Activated CD4-positive, alpha-beta T cell treated with anti-CD3 and anti-CD28 coated beads, Interleukin-2, amount 10 ng/mL, durations not matched to agents 7 days and 5 days (primary cell): ENCODE measurements around the gene NCAPD3. TPM values are rescaled to one million over a fixed set of nuclear protein-coding genes. Genes with fewer than 3 reads are reported as not detected.

Experiments used
- CTCF ChIA-PET: fragments of 350-600 bp; sonication (Branson Sonifier 250); formaldehyde crosslinking; loops from one replicate; lab custom pipeline; 2021; ENCODE audit warnings: antibody characterized with exemption; lab: Charles Lee
- POLR2A ChIA-PET: fragments of 350-600 bp; sonication (Branson Sonifier 250); formaldehyde crosslinking; loops from one replicate; lab custom pipeline; 2021; ENCODE audit warnings: antibody characterized with exemption; lab: Charles Lee
- DNase-seq: peaks from one replicate; pipeline ENCODE4 v3.0.0-alpha.2; 2020
- H3K27ac Mint-ChIP-seq: one replicate; pipeline ENCODE4 v1.8.0; 2021; ENCODE audit warnings: mild to moderate bottlenecking, moderate library complexity, mixed read lengths
- H3K27me3 Mint-ChIP-seq: one replicate; pipeline ENCODE4 v1.8.0; 2021; ENCODE audit warnings: mixed read lengths
- H3K36me3 Mint-ChIP-seq: one replicate; pipeline ENCODE4 v1.8.0; 2021; ENCODE audit warnings: low read depth, mixed read lengths
- H3K4me1 Mint-ChIP-seq: one replicate; pipeline ENCODE4 v1.8.0; 2021; ENCODE audit warnings: mixed read lengths
- H3K4me3 Mint-ChIP-seq: one replicate; pipeline ENCODE4 v1.8.0; 2021; ENCODE audit warnings: mild to moderate bottlenecking, moderate library complexity, mixed read lengths
- H3K9me3 Mint-ChIP-seq: one replicate; pipeline ENCODE4 v1.8.0; 2021; ENCODE audit warnings: mixed read lengths
- total RNA-seq, 2 experiments: library from RNA; stranded (reverse); gene quantifications; one replicate each; pipeline ENCODE4 v1.2.3, GENCODE V29; 2021

NCAPD3 gene
- total RNA-seq, 2 experiments from 2014 or later, result 118 to 125 TPM

- no peak overlapping the region for H3K4me3 Mint-ChIP-seq
- H3K36me3 Mint-ChIP-seq, result peaks cover 64% of the 10 kb centered on the region
- no peak for DNase-seq
- POLR2A ChIA-PET, result no interaction called here
- no peaks in the 10 kb centered on the region for H3K9me3 Mint-ChIP-seq
- no peaks in the 10 kb centered on the region for H3K27me3 Mint-ChIP-seq
- CTCF ChIA-PET, result interaction anchor here (1.1 kb wide), 1 partner anchor 17 kb away, joined by 3 read pairs; no protein-coding TSS in a partner anchor
- no peaks in the 10 kb centered on the region for H3K4me1 Mint-ChIP-seq
- H3K27ac Mint-ChIP-seq, result no peak overlapping the region
Measured at GRCh38 chr11:134170177-134170918, 53.4 kb downstream of the NCAPD3 start.

DNA sequence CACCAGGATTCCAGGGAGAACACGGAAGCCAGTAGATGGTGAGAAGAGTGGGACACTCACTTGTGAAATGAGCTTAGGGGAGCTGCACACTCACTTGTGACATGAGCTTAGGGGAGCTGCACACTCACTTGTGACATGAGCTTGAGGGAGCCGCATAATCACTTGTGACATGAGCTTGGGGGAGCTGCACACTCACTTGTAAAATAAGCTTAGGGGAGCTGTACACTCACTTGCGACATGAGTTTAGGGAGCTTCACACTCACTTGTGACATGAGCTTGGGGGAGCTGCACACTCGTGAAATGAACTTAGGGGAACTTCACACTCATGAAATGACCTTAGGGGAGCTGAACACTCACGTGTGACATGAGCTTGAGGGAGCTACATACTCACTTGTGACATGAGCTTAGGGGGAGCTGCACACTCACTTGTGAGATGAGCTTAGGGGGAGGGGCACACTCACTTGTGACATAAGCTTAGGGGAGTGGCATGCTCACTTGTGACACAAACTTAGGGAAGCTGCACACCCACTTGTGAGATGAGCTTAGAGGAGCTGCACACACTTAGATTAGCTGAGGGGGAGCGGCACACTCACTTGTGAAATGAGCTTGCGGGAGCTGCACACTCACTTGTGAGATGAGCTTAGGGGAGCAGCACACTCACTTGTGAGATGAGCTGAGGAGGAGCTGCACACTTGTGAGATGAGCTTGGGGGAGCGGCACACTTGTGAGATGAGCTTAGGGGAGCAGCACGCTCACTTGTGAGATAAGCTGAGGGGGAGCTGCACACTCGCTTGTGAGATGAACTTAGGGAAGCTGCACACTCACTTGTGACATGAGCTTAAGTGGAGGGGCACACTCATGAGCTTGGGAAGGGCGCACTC lies 59.0 kb downstream of the NCAPD3 start:
- Mint-ChIP-seq H3K4me1 (no peaks in the 10 kb centered on the region), H3K9me3 (no peaks in the 10 kb centered on the region), H3K27ac (no peak overlapping the region), H3K36me3 (peaks cover 72% of the 10 kb centered on the region), H3K27me3 (no peaks in the 10 kb centered on the region), H3K4me3 (no peak overlapping the region)
- CTCF ChIA-PET, result interaction anchor here (0.7 to 1.5 kb wide), 6 partner anchors 11 to 115 kb away, joined by 3 to 6 read pairs (median 3); no protein-coding TSS in a partner anchor
- POLR2A ChIA-PET, result no interaction called here
- DNase-seq, result no peak

- no peak overlapping the region for H3K27ac Mint-ChIP-seq
- H3K4me3 Mint-ChIP-seq, result no peak overlapping the region
- H3K4me1 Mint-ChIP-seq, result no peaks in the 10 kb centered on the region
- ChIA-PET CTCF (no interaction called here), POLR2A (no interaction called here)
- H3K9me3 Mint-ChIP-seq, result no peaks in the 10 kb centered on the region
- H3K36me3 Mint-ChIP-seq, result peaks cover 79% of the 10 kb centered on the region
- H3K27me3 Mint-ChIP-seq, result no peaks in the 10 kb centered on the region
- no peak for DNase-seq
Measured at GRCh38 chr11:134159652-134160051, 64.1 kb downstream of the NCAPD3 start.

GRCh38 chr11:134158023-134158422 lies 65.7 kb downstream of the NCAPD3 start:
- no peak overlapping the region for H3K4me3 Mint-ChIP-seq
- H3K9me3 Mint-ChIP-seq, result no peaks in the 10 kb centered on the region
- no peak for DNase-seq
- no peaks in the 10 kb centered on the region for H3K4me1 Mint-ChIP-seq
- POLR2A ChIA-PET, result no interaction called here
- H3K27me3 Mint-ChIP-seq, result no peaks in the 10 kb centered on the region
- no peak overlapping the region for H3K27ac Mint-ChIP-seq
- CTCF ChIA-PET, result no interaction called here
- H3K36me3 Mint-ChIP-seq, result peaks cover 72% of the 10 kb centered on the region

DNA sequence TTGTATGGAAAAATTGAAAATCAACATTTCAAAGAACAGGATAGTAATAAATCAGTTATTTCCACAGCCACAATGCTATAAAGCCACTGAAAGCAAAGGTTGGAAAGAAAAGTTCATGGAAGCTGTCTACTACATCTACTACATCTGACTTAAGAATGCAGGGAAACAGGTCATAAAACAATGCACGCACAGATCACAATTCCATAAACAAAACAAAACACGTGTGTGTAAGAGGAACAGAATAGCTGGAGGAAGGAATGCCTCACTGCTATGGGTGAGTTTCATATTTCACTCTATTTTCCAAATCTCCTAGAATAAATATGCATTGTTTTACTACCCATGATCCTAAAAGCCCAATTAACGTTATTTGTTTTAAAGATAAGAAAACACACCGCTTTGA lies 66.3 kb downstream of the NCAPD3 start:
- Mint-ChIP-seq H3K4me1 (no peaks in the 10 kb centered on the region), H3K9me3 (no peaks in the 10 kb centered on the region), H3K27ac (no peak overlapping the region), H3K27me3 (no peaks in the 10 kb centered on the region), H3K36me3 (peaks cover 69% of the 10 kb centered on the region), H3K4me3 (no peak overlapping the region)
- ChIA-PET CTCF (no interaction called here), POLR2A (no interaction called here)
- DNase-seq, result no peak

DNA sequence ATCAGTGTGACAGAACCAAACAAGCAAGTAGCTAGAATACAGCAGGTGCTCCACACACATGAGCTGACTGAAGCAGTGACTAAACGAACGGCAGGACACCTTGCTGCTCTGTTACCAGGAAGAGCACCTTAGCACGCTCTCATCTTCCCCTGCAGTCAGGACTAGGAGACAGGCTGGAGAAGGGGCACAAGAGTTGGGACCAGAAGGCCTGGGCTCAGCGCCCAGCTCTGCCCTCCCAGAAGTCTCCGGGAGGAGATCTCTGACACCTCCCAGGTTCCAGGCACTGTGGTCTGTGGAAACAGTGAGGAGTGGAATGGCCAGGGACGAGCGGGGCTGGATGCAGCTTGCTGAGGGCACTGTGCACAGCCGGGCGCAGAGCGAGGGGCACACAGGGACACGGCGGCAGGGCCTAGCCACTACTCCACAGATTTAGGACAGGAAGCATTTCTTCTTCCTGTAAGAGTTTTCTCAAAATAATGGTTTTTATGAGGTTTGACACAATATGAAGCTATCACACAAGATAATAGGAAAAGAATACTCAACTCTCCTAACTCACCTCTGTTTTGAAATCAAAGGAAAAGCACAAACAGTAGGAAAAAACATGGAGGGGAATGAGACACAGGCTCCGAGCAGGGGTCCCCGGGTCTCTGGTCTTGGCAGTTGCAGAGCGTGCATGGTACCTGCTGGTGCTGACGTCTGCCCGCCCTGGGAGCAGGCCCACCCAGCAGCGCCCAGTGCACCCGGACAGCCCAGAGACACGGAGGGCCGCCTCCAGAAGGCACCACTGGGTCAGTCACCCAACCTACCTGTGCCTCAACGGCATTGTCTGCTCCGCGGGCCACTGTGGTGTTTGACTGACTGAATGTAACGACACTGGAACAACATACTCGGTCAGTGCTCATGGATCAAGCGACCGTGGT lies 67.6 kb downstream of the NCAPD3 start:
- Mint-ChIP-seq H3K9me3 (no peaks in the 10 kb centered on the region), H3K27ac (no peak overlapping the region), H3K4me3 (no peak overlapping the region), H3K4me1 (no peaks in the 10 kb centered on the region), H3K27me3 (no peaks in the 10 kb centered on the region), H3K36me3 (peaks cover 72% of the 10 kb centered on the region)
- ChIA-PET CTCF (no interaction called here), POLR2A (no interaction called here)
- no peak for DNase-seq

GRCh38 chr11:134155456-134155855 lies 68.3 kb downstream of the NCAPD3 start:
- Mint-ChIP-seq H3K27me3 (no peaks in the 10 kb centered on the region), H3K36me3 (peaks cover 73% of the 10 kb centered on the region), H3K27ac (no peak overlapping the region), H3K4me1 (no peaks in the 10 kb centered on the region), H3K4me3 (no peak overlapping the region), H3K9me3 (no peaks in the 10 kb centered on the region)
- DNase-seq, result no peak
- CTCF ChIA-PET, result interaction anchor here (0.7 to 1.1 kb wide), 2 partner anchors 14 to 189 kb away, joined by 3 read pairs; no protein-coding TSS in a partner anchor
- POLR2A ChIA-PET, result no interaction called here

- DNase-seq, result no peak
- Mint-ChIP-seq H3K4me3 (no peak overlapping the region), H3K27me3 (no peaks in the 10 kb centered on the region), H3K36me3 (peaks cover 65% of the 10 kb centered on the region), H3K27ac (no peak overlapping the region), H3K9me3 (no peaks in the 10 kb centered on the region), H3K4me1 (no peaks in the 10 kb centered on the region)
- CTCF ChIA-PET, result interaction anchor here (1.0 to 1.2 kb wide), 3 partner anchors 10 to 15 kb away, joined by 3 read pairs; no protein-coding TSS in a partner anchor
- POLR2A ChIA-PET, result no interaction called here
Measured at GRCh38 chr11:134154441-134154840, 69.3 kb downstream of the NCAPD3 start.

- DNase-seq, result no peak
- no peaks in the 10 kb centered on the region for H3K27me3 Mint-ChIP-seq
- no peaks in the 10 kb centered on the region for H3K9me3 Mint-ChIP-seq
- H3K27ac Mint-ChIP-seq, result no peak overlapping the region
- ChIA-PET POLR2A (no interaction called here), CTCF (interaction anchor here (1.0 to 1.2 kb wide), 2 partner anchors 11 to 14 kb away, joined by 3 read pairs; no protein-coding TSS in a partner anchor)
- H3K36me3 Mint-ChIP-seq, result peaks cover 58% of the 10 kb centered on the region
- H3K4me1 Mint-ChIP-seq, result no peaks in the 10 kb centered on the region
- no peak overlapping the region for H3K4me3 Mint-ChIP-seq
Measured at GRCh38 chr11:134153147-134153905, 70.4 kb downstream of the NCAPD3 start.

DNA sequence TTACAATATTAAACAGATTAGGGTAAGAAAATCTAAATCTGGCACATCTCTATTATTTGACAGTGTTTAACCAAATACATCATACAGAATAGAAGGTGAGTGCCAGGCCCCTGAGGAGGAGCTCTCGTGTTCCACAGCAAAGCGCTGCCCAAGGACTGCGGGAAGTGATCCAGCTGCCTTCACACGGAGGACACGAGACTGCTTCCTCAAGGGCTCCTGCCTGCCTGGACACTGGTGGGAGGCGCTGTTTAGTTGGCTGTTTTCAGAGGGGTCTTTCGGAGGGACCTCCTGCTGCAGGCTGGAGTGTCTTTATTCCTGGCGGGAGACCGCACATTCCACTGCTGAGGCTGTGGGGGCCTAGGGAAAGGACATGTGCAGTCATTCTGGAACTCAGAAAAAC lies 71.1 kb downstream of the NCAPD3 start:
- no peak overlapping the region for H3K4me3 Mint-ChIP-seq
- POLR2A ChIA-PET, result no interaction called here
- CTCF ChIA-PET, result no interaction called here

DNA sequence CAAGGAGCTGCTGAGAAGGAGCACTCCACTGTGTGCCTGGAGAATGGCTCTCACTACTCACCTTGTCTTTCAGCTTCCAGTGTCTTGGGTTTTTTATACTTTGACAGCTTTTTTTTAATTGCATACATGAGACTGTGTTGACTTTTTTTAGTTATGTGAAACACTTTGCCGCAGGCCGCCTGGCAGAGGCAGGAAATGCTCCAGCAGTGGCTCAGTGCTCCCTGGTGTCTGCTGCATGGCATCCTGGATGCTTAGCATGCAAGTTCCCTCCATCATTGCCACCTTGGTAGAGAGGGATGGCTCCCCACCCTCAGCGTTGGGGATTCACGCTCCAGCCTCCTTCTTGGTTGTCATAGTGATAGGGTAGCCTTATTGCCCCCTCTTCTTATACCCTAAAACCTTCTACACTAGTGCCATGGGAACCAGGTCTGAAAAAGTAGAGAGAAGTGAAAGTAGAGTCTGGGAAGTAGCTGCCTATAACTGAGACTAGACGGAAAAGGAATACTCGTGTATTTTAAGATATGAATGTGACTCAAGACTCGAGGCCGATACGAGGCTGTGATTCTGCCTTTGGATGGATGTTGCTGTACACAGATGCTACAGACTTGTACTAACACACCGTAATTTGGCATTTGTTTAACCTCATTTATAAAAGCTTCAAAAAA lies 72.6 kb downstream of the NCAPD3 start:
- CTCF ChIA-PET, result no interaction called here
- no peak overlapping the region for H3K27ac Mint-ChIP-seq
- H3K4me3 Mint-ChIP-seq, result no peak overlapping the region
- POLR2A ChIA-PET, result no interaction called here
- no peak for DNase-seq
- no peaks in the 10 kb centered on the region for H3K9me3 Mint-ChIP-seq
- H3K36me3 Mint-ChIP-seq, result peaks cover 38% of the 10 kb centered on the region
- no peaks in the 10 kb centered on the region for H3K4me1 Mint-ChIP-seq
- H3K27me3 Mint-ChIP-seq, result no peaks in the 10 kb centered on the region

More for the DNA sequence above, 71.1 kb downstream of the NCAPD3 start:
- no peaks in the 10 kb centered on the region for H3K9me3 Mint-ChIP-seq
- H3K36me3 Mint-ChIP-seq, result peaks cover 51% of the 10 kb centered on the region
- no peaks in the 10 kb centered on the region for H3K4me1 Mint-ChIP-seq
- H3K27ac Mint-ChIP-seq, result no peak overlapping the region
- no peak for DNase-seq
- no peaks in the 10 kb centered on the region for H3K27me3 Mint-ChIP-seq
